H1 (cell line): ENCODE measurements around the gene GEMIN2. TPM values are rescaled to one million over a fixed set of nuclear protein-coding genes. Genes with fewer than 3 reads are reported as not detected.

Experiments
- CTCF ChIA-PET: fragments of 300-600 bp; sonication (Branson Sonifier 250); formaldehyde crosslinking; loops from one replicate; lab custom pipeline; 2021; ENCODE audit not compliant: partially characterized antibody; lab: Charles Lee
- POLR2A ChIA-PET: fragments of 300-600 bp; sonication (Branson Sonifier 250); formaldehyde crosslinking; loops from one replicate; lab custom pipeline; 2021; ENCODE audit warnings: inconsistent platforms; ENCODE audit not compliant: partially characterized antibody; lab: Charles Lee
- DNase-seq, 2 experiments: peaks; one replicate each; pipeline versions ENCODE4 v3.0.0 to v3.0.0-alpha.2; 2010 to 2022; ENCODE audit warnings: low spot score in 2 of 2, low read depth in 1 of 2, mixed read lengths in 1 of 2
- FAIRE-seq: peaks from 2 replicates; lab custom pipeline; 2011; peaks lifted over from hg19 to GRCh38; lab: Jason Lieb, UNC
- H2AFZ ChIP-seq: 2 replicates; pipeline ENCODE4 v1.8.1; 2012; ENCODE audit warnings: low read length, inconsistent platforms
- H2AK5ac ChIP-seq: 2 replicates; pipeline ENCODE4 v1.6.1; 2013; ENCODE audit warnings: low read depth, low read length
- H2BK120ac ChIP-seq: replicated peaks from 2 replicates; pipeline ENCODE3; 2013; ENCODE audit warnings: low read depth, low read length, inconsistent platforms
- H2BK12ac ChIP-seq: 2 replicates; pipeline ENCODE4 v1.6.1; 2013; ENCODE audit warnings: low read depth, low read length
- H2BK15ac ChIP-seq: 2 replicates; pipeline ENCODE4 v1.6.1; 2013; ENCODE audit warnings: low read length
- H2BK20ac ChIP-seq: 2 replicates; pipeline ENCODE4 v1.6.1; 2013; ENCODE audit warnings: low read length
- H2BK5ac ChIP-seq: 2 replicates; pipeline ENCODE4 v1.6.1; 2013; ENCODE audit warnings: low read depth, low read length
- H3K14ac ChIP-seq: 2 replicates; pipeline ENCODE4 v1.6.1; 2013; ENCODE audit warnings: inconsistent platforms; ENCODE audit not compliant: insufficient read length
- H3K18ac ChIP-seq: 2 replicates; pipeline ENCODE4 v1.6.1; 2013; ENCODE audit warnings: low read length; ENCODE audit errors: extremely low read depth
- H3K23ac ChIP-seq: 2 replicates; pipeline ENCODE4 v1.6.1; 2013; ENCODE audit warnings: inconsistent platforms; ENCODE audit not compliant: insufficient read length
- H3K23me2 ChIP-seq: 2 replicates; pipeline ENCODE4 v1.6.1; 2013; ENCODE audit warnings: low read depth, low read length
- H3K27ac ChIP-seq: 2 replicates; pipeline ENCODE4 v1.6.1; 2011; ENCODE audit warnings: low read depth, low read length, inconsistent platforms
- H3K27me3 ChIP-seq, 4 experiments: replicated peaks in 1 of 4; 1 replicate in 1 of 4; 2 replicates in 3 of 4; pipeline versions ENCODE4 v1.6.1 to v1.8.1; 2011 to 2013; ENCODE audit warnings: low read length in 3 of 4, mild to moderate bottlenecking in 3 of 4, inconsistent platforms in 2 of 4, mixed read lengths in 2 of 4, moderate library complexity in 1 of 4; ENCODE audit not compliant: control insufficient read depth in 3 of 4, insufficient read depth in 3 of 4; ENCODE audit errors: extremely low read depth in 1 of 4
- H3K36me3 ChIP-seq, 4 experiments: 2 replicates each; pipeline versions ENCODE4 v1.6.1 to v1.8.1; 2011 to 2013; ENCODE audit warnings: mild to moderate bottlenecking in 4 of 4, low read length in 3 of 4, moderate library complexity in 2 of 4, control low read depth in 1 of 4, inconsistent platforms in 1 of 4; ENCODE audit not compliant: insufficient read depth in 4 of 4, control insufficient read depth in 2 of 4
- H3K4ac ChIP-seq: replicated peaks from 2 replicates; pipeline ENCODE3; 2013; ENCODE audit warnings: low read length, low read depth, mixed read lengths, inconsistent platforms; ENCODE audit not compliant: insufficient read length
- H3K4me1 ChIP-seq, 4 experiments: replicated peaks in 1 of 4; 1 replicate in 1 of 4; 2 replicates in 3 of 4; pipeline versions ENCODE4 v1.6.1 to v1.8.1; 2011 to 2013; ENCODE audit warnings: low read length in 3 of 4, inconsistent platforms in 2 of 4, mixed read lengths in 1 of 4; ENCODE audit not compliant: insufficient read depth in 4 of 4, control insufficient read depth in 3 of 4
- H3K4me2 ChIP-seq, 2 experiments: 2 replicates each; pipeline versions ENCODE4 v1.6.1 to v1.8.1; 2011 to 2013; ENCODE audit warnings: low read depth in 2 of 2, low read length in 2 of 2, control low read depth in 1 of 2, inconsistent platforms in 1 of 2, mild to moderate bottlenecking in 1 of 2; ENCODE audit not compliant: insufficient read depth in 1 of 2
- H3K4me3 ChIP-seq, 4 experiments: fragments of 200-600, 300-600 bp in 1 of 4; sonication (generic), shearing (Covaris generic), sonication (Bioruptor Twin) in 1 of 4; 2 replicates each; pipeline versions ENCODE4 v1.5.1 to v1.8.1; 2011 to 2016; ENCODE audit warnings: low read length in 4 of 4, low read depth in 3 of 4, control low read depth in 2 of 4, inconsistent platforms in 2 of 4, mild to moderate bottlenecking in 2 of 4, mixed read lengths in 1 of 4, moderate library complexity in 1 of 4; ENCODE audit not compliant: insufficient read depth in 2 of 4; ENCODE audit errors: extremely low read depth in 1 of 4
- H3K56ac ChIP-seq: replicated peaks from 2 replicates; pipeline ENCODE3; 2013; ENCODE audit warnings: low read depth, mild to moderate bottlenecking, mixed read lengths, low read length, inconsistent platforms; ENCODE audit not compliant: insufficient read length
- H3K79me1 ChIP-seq: 2 replicates; pipeline ENCODE4 v1.6.1; 2013; ENCODE audit warnings: low read depth, low read length, control low read depth
- H3K79me2 ChIP-seq, 2 experiments: 2 replicates each; pipeline versions ENCODE4 v1.6.1 to v1.8.1; 2012 to 2013; ENCODE audit warnings: low read length in 2 of 2, mild to moderate bottlenecking in 2 of 2, inconsistent platforms in 1 of 2; ENCODE audit not compliant: insufficient read depth in 2 of 2, control insufficient read depth in 1 of 2
- H3K9ac ChIP-seq, 4 experiments: replicated peaks in 1 of 4; 1 replicate in 1 of 4; 2 replicates in 3 of 4; pipeline versions ENCODE4 v1.6.1 to v1.8.1; 2011 to 2013; ENCODE audit warnings: low read depth in 3 of 4, low read length in 3 of 4, control low read depth in 2 of 4, mild to moderate bottlenecking in 2 of 4, moderate library complexity in 2 of 4, inconsistent platforms in 1 of 4; ENCODE audit errors: extremely low read depth in 1 of 4
- H3K9me3 ChIP-seq, 2 experiments: 2 replicates each; pipeline versions ENCODE4 v1.6.1 to v1.8.1; 2012 to 2013; ENCODE audit warnings: mild to moderate bottlenecking in 2 of 2, moderate library complexity in 2 of 2, control low read depth in 1 of 2, inconsistent platforms in 1 of 2, low read depth in 1 of 2, low read length in 1 of 2, mixed read lengths in 1 of 2; ENCODE audit not compliant: insufficient read depth in 2 of 2
- H4K20me1 ChIP-seq, 2 experiments: replicated peaks in 1 of 2; 2 replicates each; pipeline versions ENCODE3 to v1.8.1; 2011 to 2013; ENCODE audit warnings: inconsistent platforms in 2 of 2, low read length in 2 of 2, mild to moderate bottlenecking in 1 of 2; ENCODE audit not compliant: insufficient read depth in 2 of 2, control insufficient read depth in 1 of 2
- H4K5ac ChIP-seq: 2 replicates; pipeline ENCODE4 v1.6.1; 2013; ENCODE audit warnings: low read length, low read depth, mixed read lengths, inconsistent platforms; ENCODE audit not compliant: insufficient read length
- H4K8ac ChIP-seq: 2 replicates; pipeline ENCODE4 v1.8.0; 2013; ENCODE audit warnings: mild to moderate bottlenecking, moderate library complexity, low read length, inconsistent platforms; ENCODE audit not compliant: insufficient read depth; ENCODE audit errors: extremely low read depth
- H4K91ac ChIP-seq: replicated peaks from 2 replicates; pipeline ENCODE3; 2013; ENCODE audit warnings: low read length, mixed read lengths, inconsistent platforms; ENCODE audit not compliant: insufficient read length
- CBX5 ChIP-seq: fragments of 300-800, 300-1000 bp; sonication (generic); IDR thresholded peaks from 2 replicates; pipeline ENCODE4 v1.7.1; 2016; ENCODE audit warnings: antibody characterized with exemption, low read length, low read depth
- CEBPB ChIP-seq: IDR thresholded peaks from 2 replicates; pipeline ENCODE4 v1.6.1; 2012; ENCODE audit warnings: low read depth, low read length
- CREB1 ChIP-seq: IDR thresholded peaks from 2 replicates; pipeline ENCODE4 v1.6.1; 2012; ENCODE audit warnings: inconsistent platforms
- SIN3A ChIP-seq, 2 experiments: IDR thresholded peaks in 1 of 2; conservative IDR thresholded peaks in 1 of 2; 2 replicates each; pipeline ENCODE4 v1.6.1; 2011 to 2012; ENCODE audit warnings: low read length in 2 of 2, improper control_type of control experiment in 1 of 2, low read depth in 1 of 2, mild to moderate bottlenecking in 1 of 2
- TAF1 ChIP-seq: IDR thresholded peaks from 2 replicates; pipeline ENCODE4 v1.6.1; 2011; ENCODE audit warnings: mild to moderate bottlenecking, low read depth, low read length
- WGBS, 2 experiments: shearing (Covaris generic) in 1 of 2; methylation state at CpG; one replicate each; pipeline versions ENCODE4 v1.1.6 to v1.1.7; 2013 to 2015; ENCODE audit warnings: low lambda C conversion rate in 2 of 2, mixed read lengths in 2 of 2, inconsistent platforms in 1 of 2, low coverage in 1 of 2, missing lambda C conversion rate in 1 of 2; ENCODE audit not compliant: insufficient replicate concordance in 2 of 2, insufficient coverage in 1 of 2, insufficient read length in 1 of 2; ENCODE audit errors: extremely low coverage in 1 of 2, missing lambda C conversion rate in 1 of 2; 5-methylcytosine and 5-hydroxymethylcytosine counted together
- polyA plus RNA-seq, 7 experiments: library from polyadenylated mRNA; depleted of rRNA in 3 of 7; stranded (reverse) in 5 of 7; unstranded in 2 of 7; fragments of >200 nt in 5 of 7; fragments of 200-250 nt in 2 of 7; gene quantifications; 1 replicate in 5 of 7; 2 replicates in 1 of 7; 4 replicates in 1 of 7; pipeline versions ENCODE4 v1.2.1 to v1.2.3, GENCODE V29; 2011 to 2013; ENCODE audit warnings: missing spikeins in 2 of 7, mixed read lengths in 2 of 7
- total RNA-seq: library from RNA; stranded (reverse); fragmentation: NEBNext Ultra II Directional; extraction: Animal tissue kit (Norgen Biotek cat#: 25700); gene quantifications from 2 replicates; pipeline ENCODE4 v1.2.1, GENCODE V29; 2021
- TF ChIP-seq, protein P1 (sequence below): IDR thresholded peaks from 2 replicates; pipeline ENCODE4 v1.6.1; 2012; ENCODE audit warnings: low read length, inconsistent platforms

GEMIN2 gene
- total and polyA plus RNA-seq, 2 of the 8 experiments (the other 6 are each of a cell fraction or from before 2014, with no cell fraction given) = 29.1 to 30.8 TPM

DNA sequence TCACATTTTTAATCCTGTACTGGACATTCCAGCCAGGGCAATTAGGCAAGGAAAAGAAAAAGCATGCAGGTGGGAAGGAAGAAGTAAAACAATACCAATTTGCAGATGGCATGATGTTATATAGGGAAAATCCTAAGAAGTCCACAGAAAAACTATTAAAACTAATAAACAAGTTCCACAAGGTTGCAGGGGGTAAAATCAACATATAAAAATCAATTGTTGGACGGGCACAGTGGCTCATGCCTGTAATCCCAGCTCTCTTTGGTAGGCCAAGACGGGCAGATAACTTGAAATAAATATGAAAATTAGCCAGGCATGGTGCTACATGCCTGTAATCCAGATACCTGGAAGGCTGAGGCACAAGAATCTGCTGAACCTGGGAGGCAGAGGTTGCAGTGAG, 43.0 kb upstream of the GEMIN2 start:
- H3K4ac ChIP-seq = no peak overlapping the region
- no peak for DNase-seq
- no peak overlapping the region for H2BK15ac ChIP-seq
- H4K91ac ChIP-seq = no peak overlapping the region
- no peaks in the 10 kb centered on the region for H3K27me3 ChIP-seq
- H3K56ac ChIP-seq = no peak overlapping the region
- no peak overlapping the region for H2BK120ac ChIP-seq
- H3K4me3 ChIP-seq = no peak overlapping the region
- no peak overlapping the region for H2AFZ ChIP-seq
- no peak for TF ChIP-seq SIN3A (conservative IDR thresholded peaks at IDR 0.05 in 1 of 2, IDR thresholded peaks at IDR 0.05 in 1 of 2; ENCODE audit: low read depth in 1 of 2, low read length in 2 of 2)
- no peak for TF ChIP-seq TAF1
- no peak for TF ChIP-seq CREB1
- TF ChIP-seq, protein P1, sequence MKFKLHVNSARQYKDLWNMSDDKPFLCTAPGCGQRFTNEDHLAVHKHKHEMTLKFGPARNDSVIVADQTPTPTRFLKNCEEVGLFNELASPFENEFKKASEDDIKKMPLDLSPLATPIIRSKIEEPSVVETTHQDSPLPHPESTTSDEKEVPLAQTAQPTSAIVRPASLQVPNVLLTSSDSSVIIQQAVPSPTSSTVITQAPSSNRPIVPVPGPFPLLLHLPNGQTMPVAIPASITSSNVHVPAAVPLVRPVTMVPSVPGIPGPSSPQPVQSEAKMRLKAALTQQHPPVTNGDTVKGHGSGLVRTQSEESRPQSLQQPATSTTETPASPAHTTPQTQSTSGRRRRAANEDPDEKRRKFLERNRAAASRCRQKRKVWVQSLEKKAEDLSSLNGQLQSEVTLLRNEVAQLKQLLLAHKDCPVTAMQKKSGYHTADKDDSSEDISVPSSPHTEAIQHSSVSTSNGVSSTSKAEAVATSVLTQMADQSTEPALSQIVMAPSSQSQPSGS = no peak
- no peak for TF ChIP-seq CBX5
- TF ChIP-seq CEBPB = no peak
- TF ChIP-seq, all 59 proteins: peak for 0
- no peaks in the 10 kb centered on the region for H4K20me1 ChIP-seq
- no peak overlapping the region for H3K18ac ChIP-seq
- no peak overlapping the region for H3K23ac ChIP-seq
- no peaks in the 10 kb centered on the region for H3K79me2 ChIP-seq
- WGBS, 2 experiments = 87% methylated on average over 2 of the region's 2 CpGs; no CpG with 5 or more reads in 1 of the 2 experiments
- no peak overlapping the region for H3K9ac ChIP-seq
- no peak overlapping the region for H3K14ac ChIP-seq
- no peak overlapping the region for H3K4me2 ChIP-seq
- H3K36me3 ChIP-seq = peaks cover 0 to 49% (median 14%) of the 10 kb centered on the region in 4 experiments; a peak in 5 of 8 replicates
- H3K27ac ChIP-seq = no peak overlapping the region
- POLR2A ChIA-PET = interaction anchor here (1.9 kb wide), 1 partner anchor 10 kb away, joined by 6 read pairs; no protein-coding TSS in a partner anchor
- H3K4me1 ChIP-seq = no peaks in the 10 kb centered on the region
- H2BK5ac ChIP-seq = no peak overlapping the region
- CTCF ChIA-PET = no interaction called here
- no peak overlapping the region for H4K8ac ChIP-seq
- H2AK5ac ChIP-seq = no peak overlapping the region
- H3K79me1 ChIP-seq = no peaks in the 10 kb centered on the region
- no peak overlapping the region for H4K5ac ChIP-seq
- no peaks in the 10 kb centered on the region for H3K9me3 ChIP-seq
- FAIRE-seq = no peak
- no peak overlapping the region for H2BK20ac ChIP-seq
- H2BK12ac ChIP-seq = no peak overlapping the region
- no peaks in the 10 kb centered on the region for H3K23me2 ChIP-seq
